H1 (cell line): ENCODE data around the gene CELSR3. TPM values are rescaled to one million over a fixed set of nuclear protein-coding genes. Genes with fewer than 3 reads are reported as not detected.

Experiments used
- CTCF ChIA-PET: fragments of 300-600 bp; sonication (Branson Sonifier 250); formaldehyde crosslinking; loops from one replicate; lab custom pipeline; 2021; ENCODE audit not compliant: partially characterized antibody; lab: Charles Lee
- POLR2A ChIA-PET: fragments of 300-600 bp; sonication (Branson Sonifier 250); formaldehyde crosslinking; loops from one replicate; lab custom pipeline; 2021; ENCODE audit warnings: inconsistent platforms; ENCODE audit not compliant: partially characterized antibody; lab: Charles Lee
- DNase-seq, 2 experiments: peaks; one replicate each; pipeline versions ENCODE4 v3.0.0 to v3.0.0-alpha.2; 2010 to 2022; ENCODE audit warnings: low spot score in 2 of 2, low read depth in 1 of 2, mixed read lengths in 1 of 2
- FAIRE-seq: peaks from 2 replicates; lab custom pipeline; 2011; peaks lifted over from hg19 to GRCh38; lab: Jason Lieb, UNC
- H2AFZ ChIP-seq: 2 replicates; pipeline ENCODE4 v1.8.1; 2012; ENCODE audit warnings: low read length, inconsistent platforms
- H2AK5ac ChIP-seq: 2 replicates; pipeline ENCODE4 v1.6.1; 2013; ENCODE audit warnings: low read depth, low read length
- H2BK120ac ChIP-seq: replicated peaks from 2 replicates; pipeline ENCODE3; 2013; ENCODE audit warnings: low read depth, low read length, inconsistent platforms
- H2BK12ac ChIP-seq: 2 replicates; pipeline ENCODE4 v1.6.1; 2013; ENCODE audit warnings: low read depth, low read length
- H2BK15ac ChIP-seq: 2 replicates; pipeline ENCODE4 v1.6.1; 2013; ENCODE audit warnings: low read length
- H2BK20ac ChIP-seq: 2 replicates; pipeline ENCODE4 v1.6.1; 2013; ENCODE audit warnings: low read length
- H2BK5ac ChIP-seq: 2 replicates; pipeline ENCODE4 v1.6.1; 2013; ENCODE audit warnings: low read depth, low read length
- H3K14ac ChIP-seq: 2 replicates; pipeline ENCODE4 v1.6.1; 2013; ENCODE audit warnings: inconsistent platforms; ENCODE audit not compliant: insufficient read length
- H3K18ac ChIP-seq: 2 replicates; pipeline ENCODE4 v1.6.1; 2013; ENCODE audit warnings: low read length; ENCODE audit errors: extremely low read depth
- H3K23ac ChIP-seq: 2 replicates; pipeline ENCODE4 v1.6.1; 2013; ENCODE audit warnings: inconsistent platforms; ENCODE audit not compliant: insufficient read length
- H3K23me2 ChIP-seq: 2 replicates; pipeline ENCODE4 v1.6.1; 2013; ENCODE audit warnings: low read depth, low read length
- H3K27ac ChIP-seq: 2 replicates; pipeline ENCODE4 v1.6.1; 2011; ENCODE audit warnings: low read depth, low read length, inconsistent platforms
- H3K27me3 ChIP-seq, 4 experiments: replicated peaks in 1 of 4; 1 replicate in 1 of 4; 2 replicates in 3 of 4; pipeline versions ENCODE4 v1.6.1 to v1.8.1; 2011 to 2013; ENCODE audit warnings: low read length in 3 of 4, mild to moderate bottlenecking in 3 of 4, inconsistent platforms in 2 of 4, mixed read lengths in 2 of 4, moderate library complexity in 1 of 4; ENCODE audit not compliant: control insufficient read depth in 3 of 4, insufficient read depth in 3 of 4; ENCODE audit errors: extremely low read depth in 1 of 4
- H3K36me3 ChIP-seq, 4 experiments: 2 replicates each; pipeline versions ENCODE4 v1.6.1 to v1.8.1; 2011 to 2013; ENCODE audit warnings: mild to moderate bottlenecking in 4 of 4, low read length in 3 of 4, moderate library complexity in 2 of 4, control low read depth in 1 of 4, inconsistent platforms in 1 of 4; ENCODE audit not compliant: insufficient read depth in 4 of 4, control insufficient read depth in 2 of 4
- H3K4ac ChIP-seq: replicated peaks from 2 replicates; pipeline ENCODE3; 2013; ENCODE audit warnings: low read length, low read depth, mixed read lengths, inconsistent platforms; ENCODE audit not compliant: insufficient read length
- H3K4me1 ChIP-seq, 4 experiments: replicated peaks in 1 of 4; 1 replicate in 1 of 4; 2 replicates in 3 of 4; pipeline versions ENCODE4 v1.6.1 to v1.8.1; 2011 to 2013; ENCODE audit warnings: low read length in 3 of 4, inconsistent platforms in 2 of 4, mixed read lengths in 1 of 4; ENCODE audit not compliant: insufficient read depth in 4 of 4, control insufficient read depth in 3 of 4
- H3K4me2 ChIP-seq, 2 experiments: 2 replicates each; pipeline versions ENCODE4 v1.6.1 to v1.8.1; 2011 to 2013; ENCODE audit warnings: low read depth in 2 of 2, low read length in 2 of 2, control low read depth in 1 of 2, inconsistent platforms in 1 of 2, mild to moderate bottlenecking in 1 of 2; ENCODE audit not compliant: insufficient read depth in 1 of 2
- H3K4me3 ChIP-seq, 4 experiments: fragments of 200-600, 300-600 bp in 1 of 4; sonication (generic), shearing (Covaris generic), sonication (Bioruptor Twin) in 1 of 4; 2 replicates each; pipeline versions ENCODE4 v1.5.1 to v1.8.1; 2011 to 2016; ENCODE audit warnings: low read length in 4 of 4, low read depth in 3 of 4, control low read depth in 2 of 4, inconsistent platforms in 2 of 4, mild to moderate bottlenecking in 2 of 4, mixed read lengths in 1 of 4, moderate library complexity in 1 of 4; ENCODE audit not compliant: insufficient read depth in 2 of 4; ENCODE audit errors: extremely low read depth in 1 of 4
- H3K56ac ChIP-seq: replicated peaks from 2 replicates; pipeline ENCODE3; 2013; ENCODE audit warnings: low read depth, mild to moderate bottlenecking, mixed read lengths, low read length, inconsistent platforms; ENCODE audit not compliant: insufficient read length
- H3K79me1 ChIP-seq: 2 replicates; pipeline ENCODE4 v1.6.1; 2013; ENCODE audit warnings: low read depth, low read length, control low read depth
- H3K79me2 ChIP-seq, 2 experiments: 2 replicates each; pipeline versions ENCODE4 v1.6.1 to v1.8.1; 2012 to 2013; ENCODE audit warnings: low read length in 2 of 2, mild to moderate bottlenecking in 2 of 2, inconsistent platforms in 1 of 2; ENCODE audit not compliant: insufficient read depth in 2 of 2, control insufficient read depth in 1 of 2
- H3K9ac ChIP-seq, 4 experiments: replicated peaks in 1 of 4; 1 replicate in 1 of 4; 2 replicates in 3 of 4; pipeline versions ENCODE4 v1.6.1 to v1.8.1; 2011 to 2013; ENCODE audit warnings: low read depth in 3 of 4, low read length in 3 of 4, control low read depth in 2 of 4, mild to moderate bottlenecking in 2 of 4, moderate library complexity in 2 of 4, inconsistent platforms in 1 of 4; ENCODE audit errors: extremely low read depth in 1 of 4
- H3K9me3 ChIP-seq, 2 experiments: 2 replicates each; pipeline versions ENCODE4 v1.6.1 to v1.8.1; 2012 to 2013; ENCODE audit warnings: mild to moderate bottlenecking in 2 of 2, moderate library complexity in 2 of 2, control low read depth in 1 of 2, inconsistent platforms in 1 of 2, low read depth in 1 of 2, low read length in 1 of 2, mixed read lengths in 1 of 2; ENCODE audit not compliant: insufficient read depth in 2 of 2
- H4K20me1 ChIP-seq, 2 experiments: replicated peaks in 1 of 2; 2 replicates each; pipeline versions ENCODE3 to v1.8.1; 2011 to 2013; ENCODE audit warnings: inconsistent platforms in 2 of 2, low read length in 2 of 2, mild to moderate bottlenecking in 1 of 2; ENCODE audit not compliant: insufficient read depth in 2 of 2, control insufficient read depth in 1 of 2
- H4K5ac ChIP-seq: 2 replicates; pipeline ENCODE4 v1.6.1; 2013; ENCODE audit warnings: low read length, low read depth, mixed read lengths, inconsistent platforms; ENCODE audit not compliant: insufficient read length
- H4K8ac ChIP-seq: 2 replicates; pipeline ENCODE4 v1.8.0; 2013; ENCODE audit warnings: mild to moderate bottlenecking, moderate library complexity, low read length, inconsistent platforms; ENCODE audit not compliant: insufficient read depth; ENCODE audit errors: extremely low read depth
- H4K91ac ChIP-seq: replicated peaks from 2 replicates; pipeline ENCODE3; 2013; ENCODE audit warnings: low read length, mixed read lengths, inconsistent platforms; ENCODE audit not compliant: insufficient read length
- ASH2L ChIP-seq: fragments of 200-600, 300-600 bp; sonication (generic); IDR thresholded peaks from one replicate; pipeline ENCODE4 v1.7.1; 2017; ENCODE audit warnings: low read length
- NANOG ChIP-seq: IDR thresholded peaks from 2 replicates; pipeline ENCODE4 v1.6.1; 2011; ENCODE audit warnings: low read length, low read depth, mild to moderate bottlenecking, inconsistent platforms; ENCODE audit not compliant: insufficient read depth, poor library complexity, severe bottlenecking
- RNF2 ChIP-seq: fragments of 200-900, 300-1000 bp; sonication (generic); IDR thresholded peaks from 2 replicates; pipeline ENCODE4 v1.7.1; 2016; ENCODE audit warnings: borderline replicate concordance, low read depth, mild to moderate bottlenecking, antibody characterized with exemption, low read length; ENCODE audit not compliant: poor library complexity, severe bottlenecking; ENCODE audit errors: missing control alignments
- WGBS, 2 experiments: shearing (Covaris generic) in 1 of 2; methylation state at CpG; one replicate each; pipeline versions ENCODE4 v1.1.6 to v1.1.7; 2013 to 2015; ENCODE audit warnings: low lambda C conversion rate in 2 of 2, mixed read lengths in 2 of 2, inconsistent platforms in 1 of 2, low coverage in 1 of 2, missing lambda C conversion rate in 1 of 2; ENCODE audit not compliant: insufficient replicate concordance in 2 of 2, insufficient coverage in 1 of 2, insufficient read length in 1 of 2; ENCODE audit errors: extremely low coverage in 1 of 2, missing lambda C conversion rate in 1 of 2; 5-methylcytosine and 5-hydroxymethylcytosine counted together
- polyA plus RNA-seq, 7 experiments: library from polyadenylated mRNA; depleted of rRNA in 3 of 7; stranded (reverse) in 5 of 7; unstranded in 2 of 7; fragments of >200 nt in 5 of 7; fragments of 200-250 nt in 2 of 7; gene quantifications; 1 replicate in 5 of 7; 2 replicates in 1 of 7; 4 replicates in 1 of 7; pipeline versions ENCODE4 v1.2.1 to v1.2.3, GENCODE V29; 2011 to 2013; ENCODE audit warnings: missing spikeins in 2 of 7, mixed read lengths in 2 of 7
- total RNA-seq: library from RNA; stranded (reverse); fragmentation: NEBNext Ultra II Directional; extraction: Animal tissue kit (Norgen Biotek cat#: 25700); gene quantifications from 2 replicates; pipeline ENCODE4 v1.2.1, GENCODE V29; 2021

Gene CELSR3
- total and polyA plus RNA-seq, 2 of the 8 experiments (the other 6 are each of a cell fraction or from before 2014, with no cell fraction given): 11.6 to 29.5 TPM

DNA sequence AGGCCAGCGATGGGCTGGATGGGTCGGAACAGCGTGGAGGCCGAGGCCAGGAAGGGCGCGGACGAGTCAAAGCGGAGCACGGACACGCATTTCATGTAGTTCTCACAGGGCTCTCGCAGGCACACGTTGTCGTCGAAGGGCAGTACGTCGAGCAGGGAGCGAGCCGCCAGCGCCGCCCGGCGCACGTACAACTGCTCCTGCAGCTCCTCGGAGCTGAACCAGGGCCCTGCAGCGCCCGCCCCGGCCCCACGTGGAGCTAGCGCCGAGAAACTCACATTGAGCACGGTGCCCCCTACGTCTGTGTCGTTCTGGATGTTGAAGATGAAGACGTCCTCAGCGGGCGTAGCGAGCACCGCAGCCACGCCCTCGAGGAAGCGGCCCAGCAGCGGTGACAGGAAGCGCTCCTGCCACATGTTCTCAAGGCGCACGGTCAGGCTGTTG lies 5.8 kb downstream of the CELSR3 start:
- H3K27ac ChIP-seq: no peak overlapping the region
- 88% methylated on average over 40 of the region's 45 CpGs; no CpG with 5 or more reads in 1 of the 2 experiments for WGBS, 2 experiments
- H4K5ac ChIP-seq: peak overlapping the region; percentile 87
- H3K23me2 ChIP-seq: peaks cover 11% of the 10 kb centered on the region; the same call in 1 of the 2 replicates
- H3K14ac ChIP-seq: no peak overlapping the region
- ChIA-PET CTCF (interaction anchor here (0.6 to 2.2 kb wide), 10 partner anchors 12 to 108 kb away, joined by 3 to 11 read pairs (median 4); partner anchors contain the start of gene SLC26A6), POLR2A (interaction anchor here (1.0 to 10.5 kb wide), 6 partner anchors 11 to 364 kb away, joined by 3 to 111 read pairs (median 4); partner anchors contain the start of genes IP6K2, NCKIPSD, SLC26A6 and UQCRC1)
- H3K79me2 ChIP-seq: no peaks in the 10 kb centered on the region
- DNase-seq (no peak), FAIRE-seq (no peak)
- H3K56ac ChIP-seq: no peak overlapping the region
- no peak overlapping the region for H2BK20ac ChIP-seq
- H3K18ac ChIP-seq: peak overlapping the region; percentile 95
- H3K79me1 ChIP-seq: peaks cover 2% of the 10 kb centered on the region; the same call in 1 of the 2 replicates
- H3K4ac ChIP-seq: peak overlapping the region; percentile 90
- peaks cover 0 to 18% (median 16%) of the 10 kb centered on the region in 4 experiments; a peak in 6 of 7 replicates for H3K4me1 ChIP-seq
- no peak overlapping the region for H3K23ac ChIP-seq
- H3K4me3 ChIP-seq: peak overlapping the region in 2 of 4 experiments; percentile 6 to 61; a peak in 4 of 8 replicates
- H3K9me3 ChIP-seq: no peaks in the 10 kb centered on the region
- TF ChIP-seq NANOG (no peak), ASH2L (peak; percentile 10), RNF2 (peak; percentile 16)
- peaks cover 0 to 5% (median 4%) of the 10 kb centered on the region in 4 experiments; a peak in 3 of 7 replicates for H3K27me3 ChIP-seq
- H4K20me1 ChIP-seq: peaks cover 7 to 40% of the 10 kb centered on the region in 2 experiments
- H4K91ac ChIP-seq: peak overlapping the region; percentile 94
- H2AFZ ChIP-seq: peak overlapping the region; percentile 70; the same call in 1 of the 2 replicates
- H2AK5ac ChIP-seq: 0 out of 2 replicates have a peak overlapping the region, but pooled peaks have one; percentile 54
- no peak overlapping the region for H2BK120ac ChIP-seq
- peaks cover 0 to 13% (median 8%) of the 10 kb centered on the region in 4 experiments; a peak in 5 of 8 replicates for H3K36me3 ChIP-seq
- peak overlapping the region; percentile 90; the same call in 1 of the 2 replicates for H4K8ac ChIP-seq
- H2BK12ac ChIP-seq: peak overlapping the region; percentile 80
- peak overlapping the region; percentile 83 for H2BK5ac ChIP-seq
- H2BK15ac ChIP-seq: peak overlapping the region; percentile 99; the same call in 1 of the 2 replicates
- H3K4me2 ChIP-seq: peak overlapping the region; percentile 74 to 81
- H3K9ac ChIP-seq: peak overlapping the region in 2 of 4 experiments; percentile 54 to 56; a peak in 4 of 7 replicates
